ENCODE data around the gene ZBTB17.
"Not testable (repeated sequence)": the region's sequence is repeated elsewhere in the genome, so short reads cannot be mapped to it uniquely, and the experiment has no call there.

The ZBTB17 gene

GRCh38 chr1:15988856-15989736, 13.2 kb upstream of the ZBTB17 start:
- no peak for DNase-seq (ENCODE audit: low read depth in 2 of 2)

GRCh38 chr1:15985611-15986297, 9.9 kb upstream of the ZBTB17 start:
- DNase-seq (ENCODE audit: low read depth in 2 of 2): no peak

DNA sequence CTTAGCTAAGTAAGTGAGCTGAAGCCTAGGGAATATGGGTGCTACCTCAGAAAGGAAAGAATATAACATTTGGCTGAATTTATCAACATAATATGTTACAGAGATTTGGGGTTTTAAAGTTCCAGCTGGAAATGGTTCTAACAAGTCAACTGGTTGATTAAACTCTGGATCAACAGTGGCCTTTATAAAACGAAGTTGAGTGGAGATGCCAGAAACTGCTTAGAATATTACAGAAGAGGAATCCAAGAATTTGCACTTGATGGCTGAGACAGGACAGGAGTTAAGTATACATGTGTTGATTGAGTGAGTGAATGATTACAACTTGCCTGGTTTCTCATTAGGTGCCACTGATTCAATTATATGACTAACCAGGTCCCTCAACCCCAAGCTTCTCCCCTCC, 7.4 kb upstream of the ZBTB17 start:
- no peak for DNase-seq (ENCODE audit: low read depth in 2 of 2)

DNA sequence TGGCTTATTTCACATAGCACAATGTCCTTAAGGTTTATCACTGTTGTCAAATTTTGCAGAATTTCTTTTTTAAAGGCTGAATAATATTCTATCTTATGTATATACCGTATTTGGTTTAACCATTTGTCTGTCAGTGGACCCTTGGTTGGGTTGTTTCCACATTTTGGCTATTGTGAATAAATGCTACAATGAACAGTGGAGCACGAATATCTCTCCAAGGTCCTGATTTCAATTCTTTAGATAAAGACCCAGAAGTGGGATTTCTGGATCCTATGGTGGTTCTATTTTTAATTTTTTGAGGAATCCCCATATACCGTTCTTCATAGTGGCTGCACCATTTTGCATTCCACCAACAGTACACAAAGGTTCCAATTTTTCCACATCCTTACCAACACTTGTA, 5.8 kb upstream of the ZBTB17 start:
- no peak for DNase-seq (ENCODE audit: low read depth in 2 of 2)

- not testable (repeated sequence) for DNase-seq (ENCODE audit: low read depth in 2 of 2)
Observed at GRCh38 chr1:15977947-15978346, 2.0 kb upstream of the ZBTB17 start.

DNA sequence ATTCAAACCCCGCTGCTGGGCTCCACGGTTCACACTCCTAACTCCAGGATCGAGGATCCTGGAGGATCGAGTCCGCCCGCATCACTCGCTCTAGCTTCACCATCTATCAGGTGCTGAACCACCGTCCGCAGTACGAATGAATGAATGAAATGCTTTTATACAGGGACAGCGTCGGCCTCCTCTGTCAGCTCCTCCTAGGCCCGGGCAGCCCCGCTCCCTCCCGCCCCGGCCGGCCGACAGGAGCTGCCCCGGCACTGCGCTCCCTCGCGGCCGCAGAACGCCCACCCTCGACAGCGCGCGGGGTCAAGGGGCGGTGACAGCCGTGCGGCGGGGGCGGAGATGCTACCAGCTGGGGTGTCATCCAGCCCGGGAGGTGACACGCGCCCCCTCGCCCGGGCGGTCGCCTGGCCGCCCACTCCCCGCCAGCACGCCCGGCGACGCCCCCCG, 520 bp downstream of the ZBTB17 start:
- no peak for DNase-seq (ENCODE audit: low read depth in 2 of 2)

- DNase-seq (ENCODE audit: low read depth in 2 of 2): no peak
Observed at GRCh38 chr1:15974855-15975254, 1.0 kb downstream of the ZBTB17 start.

GRCh38 chr1:15973772-15974171, 2.1 kb downstream of the ZBTB17 start:
- no peak for DNase-seq (ENCODE audit: low read depth in 2 of 2)

- DNase-seq (ENCODE audit: low read depth in 2 of 2): no peak
Observed at GRCh38 chr1:15972409-15972808, 3.5 kb downstream of the ZBTB17 start.

DNA sequence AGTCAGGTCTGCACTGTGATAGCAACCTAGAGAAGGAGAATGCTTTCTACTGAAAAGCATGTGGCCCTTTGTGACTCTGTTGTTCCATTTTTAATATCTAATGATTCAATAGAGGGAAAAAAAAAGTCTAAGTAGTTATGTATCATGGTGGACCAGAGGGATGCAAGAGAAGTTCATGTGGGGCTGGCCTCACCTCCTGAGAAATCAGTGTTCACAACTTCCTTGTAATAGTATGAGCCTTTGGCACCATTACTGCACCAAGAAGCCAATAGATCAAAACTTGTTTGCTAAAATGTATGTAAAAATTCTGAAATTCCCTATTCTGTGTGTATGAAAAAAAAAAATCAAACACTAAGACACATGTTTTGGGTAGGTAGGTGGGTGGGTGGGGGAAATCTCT, 5.0 kb downstream of the ZBTB17 start:
- no peak for DNase-seq (ENCODE audit: low read depth in 2 of 2)

GRCh38 chr1:15969321-15969880, 6.5 kb downstream of the ZBTB17 start:
- no peak for DNase-seq (ENCODE audit: low read depth in 2 of 2)

- DNase-seq (ENCODE audit: low read depth in 2 of 2): no peak
Observed at GRCh38 chr1:15968172-15968571, 7.7 kb downstream of the ZBTB17 start.

- DNase-seq (ENCODE audit: low read depth in 2 of 2): no peak
Observed at GRCh38 chr1:15966956-15967344, 9.0 kb downstream of the ZBTB17 start.

DNA sequence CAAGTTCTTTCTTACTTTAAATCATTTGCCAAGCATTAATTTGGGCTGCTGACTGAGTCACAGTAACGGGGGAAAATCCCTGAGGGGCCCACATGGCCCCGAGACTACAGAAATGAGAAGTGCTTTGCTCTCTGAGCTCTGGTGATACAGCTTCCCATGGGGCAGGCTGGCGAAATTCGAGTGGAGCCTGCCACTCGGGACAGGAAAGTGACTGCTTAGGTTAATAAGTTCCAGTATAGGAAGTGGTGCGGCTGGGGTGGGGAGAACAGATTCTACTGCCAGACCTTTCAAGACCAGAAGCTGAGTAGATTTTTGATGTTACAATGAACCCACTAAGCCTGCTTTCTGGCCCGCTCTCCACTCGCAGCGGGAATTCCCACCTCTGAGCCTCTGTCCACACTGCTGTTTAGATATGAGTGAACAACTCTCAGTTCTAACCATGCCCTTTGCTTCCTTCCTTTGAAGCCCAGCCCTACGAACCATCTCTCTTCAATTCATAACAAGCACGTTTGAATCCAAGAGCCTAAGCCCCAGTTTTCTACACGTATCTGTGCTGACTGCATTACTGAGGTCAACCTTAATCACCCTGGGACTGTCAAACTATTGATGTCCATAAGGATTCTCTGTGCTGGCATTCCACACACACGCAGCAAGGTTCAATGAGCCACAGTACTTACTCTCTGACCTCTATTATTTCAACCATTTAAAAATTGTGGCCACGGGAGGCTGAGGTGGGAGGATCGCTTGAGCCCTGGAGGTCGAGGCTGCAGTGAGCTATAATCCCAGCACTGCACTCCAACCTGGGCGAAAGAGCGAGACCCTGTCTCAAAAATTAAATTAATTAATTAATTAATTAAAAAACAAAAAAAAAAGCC, 9.6 kb downstream of the ZBTB17 start:
- DNase-seq (ENCODE audit: low read depth in 2 of 2): no peak

DNA sequence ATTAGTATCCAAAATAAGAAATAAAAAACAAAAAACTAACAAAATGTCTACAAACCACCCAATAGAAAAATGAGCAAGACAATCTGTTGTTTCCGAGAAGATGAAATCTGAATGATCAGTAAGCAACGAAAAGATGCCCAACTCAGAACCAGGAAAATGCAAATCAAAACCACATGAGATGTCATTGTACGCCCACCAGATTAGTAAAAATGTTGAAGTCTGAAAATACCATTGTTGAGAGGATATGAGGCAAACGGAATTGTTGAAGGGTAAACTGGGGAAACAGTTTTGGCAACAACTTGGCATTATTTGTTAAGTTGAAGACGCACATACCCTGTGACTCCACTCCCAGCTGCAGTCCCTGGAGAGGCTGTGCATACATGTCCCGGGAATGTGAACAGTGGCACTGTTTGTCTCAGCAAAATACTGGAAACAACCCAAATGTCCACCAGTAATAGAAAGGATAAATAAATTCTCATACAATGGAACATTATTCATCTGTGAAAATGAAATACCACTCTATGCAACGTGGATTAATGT, 10.6 kb downstream of the ZBTB17 start:
- DNase-seq (ENCODE audit: low read depth in 2 of 2): no peak

- DNase-seq (ENCODE audit: low read depth in 2 of 2): no peak
Observed at GRCh38 chr1:15963968-15964648, 11.8 kb downstream of the ZBTB17 start.

- DNase-seq (ENCODE audit: low read depth in 2 of 2): no peak
Observed at GRCh38 chr1:15963363-15963967, 12.4 kb downstream of the ZBTB17 start.

DNA sequence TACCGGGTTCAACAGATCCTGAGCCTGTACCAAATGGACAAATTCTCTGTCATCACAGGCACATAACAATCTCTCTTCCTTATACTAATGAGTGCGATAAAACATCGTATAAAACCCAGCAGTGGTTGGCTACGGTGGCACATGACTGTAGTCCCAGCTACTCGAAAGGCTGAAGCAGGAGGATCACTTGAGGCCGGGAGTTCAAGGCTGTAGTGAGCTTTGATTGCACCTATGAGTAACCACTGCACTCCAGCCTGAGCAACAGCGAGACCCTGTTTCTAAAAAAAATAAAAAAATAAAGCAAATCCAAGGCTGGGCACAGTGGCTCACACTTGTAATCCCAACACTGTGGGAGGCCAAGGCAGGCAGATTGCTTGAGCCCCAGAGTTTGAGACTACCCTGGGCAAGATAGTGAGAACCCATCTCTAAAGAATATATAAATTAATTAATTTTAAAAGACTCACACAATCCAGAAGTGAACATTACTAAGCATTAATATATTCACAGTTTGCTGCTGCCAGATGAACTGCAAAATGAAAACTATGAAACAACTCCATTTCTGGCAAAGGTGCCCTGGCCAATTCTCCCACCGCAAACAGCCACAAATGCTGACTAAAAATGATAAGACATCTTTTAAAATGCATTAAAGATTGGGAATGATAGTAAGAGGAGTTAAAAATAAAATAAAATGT, 13.1 kb downstream of the ZBTB17 start:
- DNase-seq (ENCODE audit: low read depth in 2 of 2): no peak

GRCh38 chr1:15962176-15962575, 13.7 kb downstream of the ZBTB17 start:
- no peak for DNase-seq (ENCODE audit: low read depth in 2 of 2)

GRCh38 chr1:15961492-15961891, 14.4 kb downstream of the ZBTB17 start:
- no peak for DNase-seq (ENCODE audit: low read depth in 2 of 2)

Data from fibroblast of skin of left biceps (primary cell).